Memory B cell (primary cell): ENCODE data around the gene GALNT15.

Experiments
- ATAC-seq: fragments of 150-1000 bp; cut with Tn5 transposase; 2 replicates; pipeline ENCODE4 v1.10.0; 2021; ENCODE audit warnings: low read depth, mild to moderate bottlenecking, moderate library complexity
- DNase-seq, 2 donors: peaks; one replicate each; pipeline ENCODE4 v3.0.0; 2022; ENCODE audit warnings: low spot score in 2 of 2
- H3K27ac Mint-ChIP-seq: one replicate; pipeline ENCODE4 v1.8.0; 2022; ENCODE audit warnings: mild to moderate bottlenecking, moderate library complexity, mixed read lengths
- H3K27me3 Mint-ChIP-seq: one replicate; pipeline ENCODE4 v1.8.0; 2022; ENCODE audit warnings: mixed read lengths
- H3K36me3 Mint-ChIP-seq: one replicate; pipeline ENCODE4 v1.8.0; 2022; ENCODE audit warnings: mild to moderate bottlenecking, mixed read lengths
- H3K4me1 Mint-ChIP-seq: one replicate; pipeline ENCODE4 v1.8.0; 2022; ENCODE audit warnings: mixed read lengths
- H3K4me3 Mint-ChIP-seq: one replicate; pipeline ENCODE4 v1.8.0; 2022; ENCODE audit warnings: mild to moderate bottlenecking, moderate library complexity, mixed read lengths
- H3K9me3 Mint-ChIP-seq: one replicate; pipeline ENCODE4 v1.8.0; 2022; ENCODE audit warnings: mixed read lengths

GALNT15 gene

GRCh38 chr3:16174389-16174788 lies at the start of gene GALNT15:
Gene GALNT15 (plus strand): TSS chr3:16174680. CDS start chr3:16175152, 472 bp downstream.
- ATAC-seq: no peak
- Mint-ChIP-seq H3K36me3 (no peaks in the 10 kb centered on the region), H3K27me3 (peaks cover 25% of the 10 kb centered on the region), H3K27ac (no peak within 1 kb of the TSS), H3K4me1 (peaks cover 10% of the 10 kb centered on the region), H3K9me3 (peaks cover 4% of the 10 kb centered on the region), H3K4me3 (no peak within 1 kb of the TSS)
- DNase-seq: no peak

GRCh38 chr3:16126634-16127033 lies 47.8 kb upstream of the GALNT15 start:
- ATAC-seq: no peak

GRCh38 chr3:16127249-16127648 lies 47.2 kb upstream of the GALNT15 start:
- H3K9me3 Mint-ChIP-seq: no peaks in the 10 kb centered on the region

More at GRCh38 chr3:16126634-16127033, 47.8 kb upstream of the GALNT15 start:
- no peaks in the 10 kb centered on the region for H3K9me3 Mint-ChIP-seq
- no peak overlapping the region for H3K27ac Mint-ChIP-seq
- H3K4me1 Mint-ChIP-seq: no peaks in the 10 kb centered on the region
- no peak for DNase-seq
- no peak overlapping the region for H3K4me3 Mint-ChIP-seq
- H3K27me3 Mint-ChIP-seq: peaks cover 2% of the 10 kb centered on the region
- no peaks in the 10 kb centered on the region for H3K36me3 Mint-ChIP-seq

GRCh38 chr3:16130066-16130465 lies 44.4 kb upstream of the GALNT15 start:
- Mint-ChIP-seq H3K9me3 (no peaks in the 10 kb centered on the region), H3K36me3 (no peaks in the 10 kb centered on the region), H3K27ac (no peak overlapping the region), H3K4me1 (no peaks in the 10 kb centered on the region), H3K4me3 (no peak overlapping the region), H3K27me3 (peaks cover 2% of the 10 kb centered on the region)
- DNase-seq: no peak
- ATAC-seq: no peak

More at GRCh38 chr3:16127249-16127648, 47.2 kb upstream of the GALNT15 start:
- Mint-ChIP-seq H3K36me3 (no peaks in the 10 kb centered on the region), H3K4me1 (no peaks in the 10 kb centered on the region), H3K4me3 (no peak overlapping the region), H3K27ac (no peak overlapping the region), H3K27me3 (peaks cover 2% of the 10 kb centered on the region)
- ATAC-seq (no peak), DNase-seq (no peak)

- ATAC-seq (no peak), DNase-seq (no peak)
- H3K4me3 Mint-ChIP-seq: no peak overlapping the region
- H3K27ac Mint-ChIP-seq: no peak overlapping the region
- peaks cover under 1% of the 10 kb centered on the region for H3K9me3 Mint-ChIP-seq
- peaks cover 1% of the 10 kb centered on the region for H3K36me3 Mint-ChIP-seq
- H3K4me1 Mint-ChIP-seq: no peaks in the 10 kb centered on the region
- H3K27me3 Mint-ChIP-seq: peaks cover 3% of the 10 kb centered on the region
Measured at GRCh38 chr3:16132190-16132589, 42.3 kb upstream of the GALNT15 start.

- Mint-ChIP-seq H3K27me3 (peaks cover 2% of the 10 kb centered on the region), H3K9me3 (peaks cover 3% of the 10 kb centered on the region), H3K4me3 (no peak overlapping the region), H3K4me1 (no peaks in the 10 kb centered on the region), H3K36me3 (peaks cover 2% of the 10 kb centered on the region), H3K27ac (no peak overlapping the region)
- ATAC-seq (no peak), DNase-seq (no peak)
Measured at GRCh38 chr3:16132928-16133327, 41.6 kb upstream of the GALNT15 start.

GRCh38 chr3:16134173-16134928 lies 40.1 kb upstream of the GALNT15 start:
- Mint-ChIP-seq H3K36me3 (peaks cover 2% of the 10 kb centered on the region), H3K9me3 (peaks cover 3% of the 10 kb centered on the region), H3K4me1 (no peaks in the 10 kb centered on the region), H3K4me3 (no peak overlapping the region), H3K27me3 (peaks cover 2% of the 10 kb centered on the region), H3K27ac (no peak overlapping the region)
- DNase-seq (no peak), ATAC-seq (no peak)

GRCh38 chr3:16136055-16136454 lies 38.4 kb upstream of the GALNT15 start:
- H3K36me3 Mint-ChIP-seq: peaks cover 2% of the 10 kb centered on the region
- peaks cover 4% of the 10 kb centered on the region for H3K27me3 Mint-ChIP-seq
- DNase-seq (no peak), ATAC-seq (no peak)
- H3K4me1 Mint-ChIP-seq: no peaks in the 10 kb centered on the region
- peaks cover 3% of the 10 kb centered on the region for H3K9me3 Mint-ChIP-seq
- no peak overlapping the region for H3K4me3 Mint-ChIP-seq
- no peak overlapping the region for H3K27ac Mint-ChIP-seq

- DNase-seq (no peak), ATAC-seq (no peak)
- H3K9me3 Mint-ChIP-seq: peaks cover 3% of the 10 kb centered on the region
- H3K27me3 Mint-ChIP-seq: peaks cover 4% of the 10 kb centered on the region
- H3K36me3 Mint-ChIP-seq: peaks cover 2% of the 10 kb centered on the region
- no peak overlapping the region for H3K27ac Mint-ChIP-seq
- no peaks in the 10 kb centered on the region for H3K4me1 Mint-ChIP-seq
- no peak overlapping the region for H3K4me3 Mint-ChIP-seq
Measured at GRCh38 chr3:16137044-16137443, 37.4 kb upstream of the GALNT15 start.

- H3K27me3 Mint-ChIP-seq: peaks cover 4% of the 10 kb centered on the region
- H3K36me3 Mint-ChIP-seq: peaks cover 2% of the 10 kb centered on the region
- no peak overlapping the region for H3K27ac Mint-ChIP-seq
- no peak overlapping the region for H3K4me3 Mint-ChIP-seq
- no peaks in the 10 kb centered on the region for H3K4me1 Mint-ChIP-seq
- ATAC-seq (no peak), DNase-seq (no peak)
- peaks cover 3% of the 10 kb centered on the region for H3K9me3 Mint-ChIP-seq
Measured at GRCh38 chr3:16137977-16138376, 36.5 kb upstream of the GALNT15 start.

- Mint-ChIP-seq H3K4me1 (no peaks in the 10 kb centered on the region), H3K36me3 (peaks cover 2% of the 10 kb centered on the region), H3K9me3 (peaks cover 12% of the 10 kb centered on the region), H3K4me3 (no peak overlapping the region), H3K27ac (no peak overlapping the region), H3K27me3 (peaks cover 6% of the 10 kb centered on the region)
- no peak for DNase-seq
- ATAC-seq: no peak
Measured at GRCh38 chr3:16140116-16140893, 34.2 kb upstream of the GALNT15 start.

- Mint-ChIP-seq H3K27me3 (peaks cover 6% of the 10 kb centered on the region), H3K4me3 (no peak overlapping the region), H3K36me3 (peaks cover 2% of the 10 kb centered on the region), H3K9me3 (peaks cover 12% of the 10 kb centered on the region), H3K4me1 (no peaks in the 10 kb centered on the region), H3K27ac (no peak overlapping the region)
- DNase-seq (no peak), ATAC-seq (no peak)
Measured at GRCh38 chr3:16140894-16141285, 33.6 kb upstream of the GALNT15 start.

- ATAC-seq: no peak
- H3K9me3 Mint-ChIP-seq: peaks cover 10% of the 10 kb centered on the region
- no peaks in the 10 kb centered on the region for H3K36me3 Mint-ChIP-seq
- no peak for DNase-seq
- H3K27ac Mint-ChIP-seq: no peak overlapping the region
- H3K4me1 Mint-ChIP-seq: no peaks in the 10 kb centered on the region
- no peak overlapping the region for H3K4me3 Mint-ChIP-seq
- peaks cover 4% of the 10 kb centered on the region for H3K27me3 Mint-ChIP-seq
Measured at GRCh38 chr3:16142350-16143025, 32.0 kb upstream of the GALNT15 start.

GRCh38 chr3:16143861-16144447 lies 30.5 kb upstream of the GALNT15 start:
- H3K36me3 Mint-ChIP-seq: no peaks in the 10 kb centered on the region
- H3K27me3 Mint-ChIP-seq: peaks cover 4% of the 10 kb centered on the region
- no peak overlapping the region for H3K4me3 Mint-ChIP-seq
- peaks cover 10% of the 10 kb centered on the region for H3K9me3 Mint-ChIP-seq
- H3K4me1 Mint-ChIP-seq: no peaks in the 10 kb centered on the region
- ATAC-seq (no peak), DNase-seq (no peak)
- no peak overlapping the region for H3K27ac Mint-ChIP-seq
